Measurements from ENCODE around the gene ZNF229.
"Not testable (repeated sequence)": the region's sequence is repeated elsewhere in the genome, so short reads cannot be mapped to it uniquely, and the experiment has no call there.

The ZNF229 gene
- total RNA-seq, result 0.31 to 5.3 (median 2.6) reads per million in 18 experiments

DNA sequence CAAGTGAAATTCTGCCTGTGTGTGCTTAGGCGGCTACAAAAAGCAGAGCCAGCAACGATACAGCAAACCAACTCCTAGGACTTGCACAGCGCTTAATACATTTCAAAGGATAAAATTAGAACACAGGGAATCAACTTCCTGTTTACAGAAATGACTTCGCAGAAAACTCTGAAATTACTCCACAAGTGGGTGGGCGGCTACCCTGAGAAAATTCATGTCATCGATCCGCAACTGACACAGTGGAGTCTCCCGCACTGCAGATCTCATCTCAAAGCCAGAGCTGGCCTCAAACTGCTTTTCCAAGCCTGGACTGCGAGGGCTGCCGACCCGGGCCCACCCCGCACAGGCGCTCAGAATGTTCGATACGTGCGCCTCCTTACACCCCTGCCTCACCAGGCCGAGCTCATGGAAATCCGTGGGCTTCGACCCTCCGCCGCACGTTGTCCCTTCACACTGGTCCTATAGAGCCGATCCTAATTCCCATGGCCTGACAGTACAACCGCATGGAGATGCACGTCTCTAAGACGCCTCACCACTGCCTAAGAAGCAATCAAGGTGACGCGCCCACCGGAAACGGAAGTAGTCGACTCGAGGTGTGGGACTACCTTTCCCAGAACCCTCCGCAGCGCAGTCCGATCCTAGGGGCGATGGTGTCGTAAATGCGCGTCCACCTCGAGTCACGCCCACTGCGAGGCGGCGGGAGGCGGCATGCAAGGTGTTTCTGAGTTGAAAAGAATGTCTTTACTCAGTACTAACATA is at the start of gene ZNF229:
TSS of gene ZNF229 (minus strand) at position 557 of the 759 bp plus-strand sequence. CDS start 5,625 bp downstream, outside the sequence.
- peak; percentile 61 to 81 for DNase-seq

- DNase-seq, result no peak
These were observed 48.4 kb upstream of the ZNF229 start for GRCh38 chr19:44496711-44497110.

DNA sequence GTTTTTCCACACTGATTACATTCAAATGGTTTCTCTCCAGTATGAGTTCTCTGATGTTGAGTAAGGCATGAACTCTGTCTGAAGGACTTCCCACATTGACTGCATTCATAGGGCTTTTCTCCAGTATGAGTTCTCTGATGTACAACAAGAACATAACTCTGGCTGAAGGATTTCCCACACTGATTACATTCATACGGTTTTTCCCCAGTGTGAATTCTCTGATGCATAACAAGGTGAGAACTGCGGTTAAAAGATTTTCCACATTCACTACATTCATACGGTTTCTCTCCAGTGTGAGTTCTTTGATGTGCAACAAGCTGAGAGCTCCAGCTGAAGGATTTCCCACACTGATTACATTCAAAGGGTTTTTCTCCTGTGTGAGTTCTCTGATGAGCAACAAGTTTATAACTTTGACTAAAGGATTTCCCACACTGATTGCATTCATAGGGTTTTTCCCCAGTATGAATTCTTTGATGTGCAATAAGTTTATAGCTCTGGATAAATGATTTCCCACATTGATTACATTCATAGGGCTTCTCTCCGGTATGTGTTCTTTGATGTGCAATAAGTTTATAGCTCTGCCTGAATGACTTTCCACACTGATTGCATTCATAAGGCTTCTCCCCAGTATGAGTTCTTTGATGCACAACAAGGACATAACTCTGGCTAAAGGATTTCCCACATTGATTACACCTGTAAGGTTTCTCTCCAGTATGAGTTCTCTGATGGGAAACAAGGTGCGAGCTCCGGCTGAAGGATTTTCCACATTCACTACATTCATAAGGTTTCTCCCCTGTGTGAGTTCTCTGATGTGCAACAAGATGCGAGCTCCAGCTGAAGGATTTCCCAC is 28.5 kb upstream of the ZNF229 start:
- DNase-seq, result peak; percentile 6 to 14

GRCh38 chr19:44468730-44469129 is 20.5 kb upstream of the ZNF229 start:
- DNase-seq, result not testable (repeated sequence)

- not testable (repeated sequence) for DNase-seq
These were observed 14.5 kb upstream of the ZNF229 start for GRCh38 chr19:44462600-44463286.

- not testable (repeated sequence) for DNase-seq
These were observed 7.7 kb upstream of the ZNF229 start for GRCh38 chr19:44456016-44456415.

DNA sequence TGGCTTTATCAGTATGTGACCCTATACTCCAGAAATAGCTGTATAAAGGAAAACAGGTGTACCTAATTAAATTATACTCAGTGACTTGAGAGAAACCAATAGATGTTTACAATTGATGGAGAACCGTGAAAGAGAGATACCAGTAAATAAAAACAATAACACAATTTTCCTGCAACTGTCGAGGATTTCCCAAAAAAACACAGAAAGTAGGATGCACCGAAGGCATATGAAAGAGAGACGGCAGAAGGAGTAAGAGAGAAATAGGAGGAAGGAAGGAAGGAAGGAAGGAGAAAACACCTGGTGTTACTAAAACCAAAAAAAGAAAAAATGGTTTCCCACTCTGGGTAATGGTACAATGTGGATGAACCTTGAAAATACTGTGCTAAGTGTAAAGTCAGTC is 6.8 kb upstream of the ZNF229 start:
- DNase-seq, result no peak

DNA sequence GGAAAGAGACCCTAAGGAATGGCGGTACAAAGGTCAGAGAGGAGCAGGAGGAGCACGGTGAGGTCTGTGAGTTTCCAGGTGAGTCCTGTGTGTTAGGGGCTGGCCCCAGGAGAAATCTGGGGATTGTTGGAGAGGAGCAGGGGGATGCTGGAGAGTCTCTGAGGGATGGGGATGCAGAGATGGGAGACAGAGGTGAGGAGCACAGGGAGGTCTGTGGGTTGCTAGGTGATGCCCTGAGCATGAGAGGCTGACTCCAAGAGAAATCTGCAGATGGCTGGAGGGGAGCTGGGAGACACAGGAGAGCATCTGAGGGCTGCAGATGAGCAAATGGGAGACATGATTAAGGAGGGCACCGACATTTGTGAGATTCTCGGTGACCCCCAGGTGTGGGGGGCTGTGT is 4.1 kb upstream of the ZNF229 start:
- no peak for DNase-seq

- DNase-seq, result no peak
These were observed 3.4 kb upstream of the ZNF229 start for GRCh38 chr19:44451687-44452086.

GRCh38 chr19:44438441-44438840 is 9.8 kb downstream of the ZNF229 start:
- DNase-seq, result no peak

DNA sequence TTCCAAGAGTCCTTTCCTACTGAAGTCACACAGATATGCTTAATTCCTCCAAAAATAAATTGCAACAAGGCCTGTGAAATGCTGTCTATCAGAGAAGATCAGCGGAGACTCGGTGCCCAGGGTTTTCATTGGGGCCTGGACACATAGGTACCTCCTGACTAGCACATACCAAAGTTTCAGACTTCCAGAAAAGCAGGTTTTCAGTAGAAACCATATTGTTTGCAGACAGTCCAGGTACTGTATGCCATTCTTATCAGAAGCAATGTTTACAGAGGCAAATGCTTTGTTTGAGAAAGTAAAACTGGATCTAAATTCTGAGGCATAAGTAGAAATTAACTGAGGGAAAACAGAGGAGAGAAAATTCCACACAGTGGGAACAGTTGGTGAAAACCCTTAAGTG is 12.8 kb downstream of the ZNF229 start:
- no peak for DNase-seq

DNA sequence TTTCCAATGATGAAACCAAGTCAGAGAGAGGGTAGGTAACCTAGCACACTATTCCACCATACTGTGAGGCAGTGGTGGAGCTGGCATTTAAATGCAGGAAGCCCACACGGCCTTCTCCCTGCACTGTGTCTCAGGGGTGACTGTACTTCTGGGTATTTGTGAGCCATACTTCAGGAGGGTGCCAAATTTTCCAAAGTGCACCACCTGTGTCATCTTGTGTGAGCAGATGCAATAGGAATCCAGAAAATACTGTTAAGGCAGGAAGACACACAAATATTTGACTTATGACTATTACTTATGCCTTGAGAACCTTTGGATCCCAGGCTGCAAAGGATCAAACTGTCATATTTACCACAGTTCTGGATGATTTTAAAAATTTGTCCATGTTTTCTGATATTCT is 17.3 kb downstream of the ZNF229 start:
- no peak for DNase-seq

- not testable (repeated sequence) for DNase-seq
These were observed 32.7 kb downstream of the ZNF229 start for GRCh38 chr19:44415553-44415952.

GRCh38 chr19:44401139-44402115 is 46.8 kb downstream of the ZNF229 start, which contains the start of gene ZNF285:
TSS of gene ZNF285 (minus strand) at chr19:44401608. CDS start at chr19:44397213, 4,395 bp downstream.
- DNase-seq, result peak; percentile 92 to 97

DNA sequence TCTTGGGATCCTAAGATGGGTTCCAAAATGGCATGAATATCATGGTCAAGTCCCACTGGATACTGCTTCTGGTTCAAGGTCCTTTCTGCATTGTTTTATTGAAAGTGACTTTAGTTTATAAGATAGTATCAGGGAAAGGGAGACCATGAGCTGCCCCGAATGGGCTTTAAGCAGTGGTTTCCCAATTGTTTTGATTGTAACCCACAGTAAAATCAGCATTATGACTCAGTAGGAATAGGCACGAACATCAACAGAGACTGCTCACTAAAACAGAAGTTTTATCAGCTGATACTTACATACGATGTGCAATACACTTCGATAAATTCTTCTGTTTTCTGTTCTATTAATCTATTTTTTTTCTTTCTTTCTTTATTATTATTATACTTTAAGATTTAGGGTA is 59.0 kb downstream of the ZNF229 start:
- DNase-seq, result not testable (repeated sequence)
